Measurements from ENCODE around the gene PKP2. TPM values are rescaled to one million over a fixed set of nuclear protein-coding genes. Genes with fewer than 3 reads are reported as not detected.

Gene PKP2
- total and polyA plus RNA-seq, 4 donors, result 0.91 to 10.4 (median 3.8) TPM

- ATAC-seq (ENCODE audit: insufficient read depth, low FRiP score), result no peak
- H3K4me1 ChIP-seq (ENCODE audit: control insufficient read depth in 5 of 5, insufficient read depth in 5 of 5, low read length in 5 of 5), result peaks cover 0 to 19% (median 7%) of the 10 kb centered on the region in 5 donors
- no peak overlapping the region for H3K27ac ChIP-seq (ENCODE audit: low read depth in 1 of 2, low read length in 1 of 2)
- H3K4me3 ChIP-seq, result no peak overlapping the region
- DNase-seq, result no peak
- H3K9me3 ChIP-seq (ENCODE audit: control insufficient read depth in 4 of 4, insufficient read depth in 3 of 4, low read length in 3 of 4), result no peaks in the 10 kb centered on the region
- no peaks in the 10 kb centered on the region for H3K36me3 ChIP-seq (ENCODE audit: control insufficient read depth in 4 of 4, insufficient read depth in 4 of 4, low read length in 4 of 4)
- 56 to 81% methylated on average over 5 of the region's 5 CpGs for WGBS, 2 donors
- H3K9ac ChIP-seq (ENCODE audit: insufficient read depth in 1 of 2, low read length in 2 of 2), result no peak overlapping the region
- H3K27me3 ChIP-seq (ENCODE audit: control insufficient read depth in 3 of 3, insufficient read depth in 3 of 3, low read length in 2 of 3), result peaks cover 0 to 24% (median 0%) of the 10 kb centered on the region in 3 donors
- no peak for TF ChIP-seq CTCF (IDR thresholded peaks at IDR 0.05; ENCODE audit: control extremely low read depth, extremely low read depth)
Measured at GRCh38 chr12:32777159-32777558, 119.4 kb downstream of the PKP2 start.

- WGBS, 2 donors, result 75 to 81% methylated on average over 4 of the region's 4 CpGs
- H3K4me1 ChIP-seq (ENCODE audit: control insufficient read depth in 5 of 5, insufficient read depth in 5 of 5, low read length in 5 of 5), result peaks cover 0 to 19% (median 7%) of the 10 kb centered on the region in 5 donors
- no peak overlapping the region for H3K27ac ChIP-seq (ENCODE audit: low read depth in 1 of 2, low read length in 1 of 2)
- ATAC-seq (ENCODE audit: insufficient read depth, low FRiP score) (no peak), DNase-seq (no peak)
- peaks cover 0 to 24% (median 0%) of the 10 kb centered on the region in 3 donors for H3K27me3 ChIP-seq (ENCODE audit: control insufficient read depth in 3 of 3, insufficient read depth in 3 of 3, low read length in 2 of 3)
- no peak overlapping the region for H3K4me3 ChIP-seq
- H3K9me3 ChIP-seq (ENCODE audit: control insufficient read depth in 4 of 4, insufficient read depth in 3 of 4, low read length in 3 of 4), result no peaks in the 10 kb centered on the region
- no peak overlapping the region for H3K9ac ChIP-seq (ENCODE audit: insufficient read depth in 1 of 2, low read length in 2 of 2)
- no peaks in the 10 kb centered on the region for H3K36me3 ChIP-seq (ENCODE audit: control insufficient read depth in 4 of 4, insufficient read depth in 4 of 4, low read length in 4 of 4)
- TF ChIP-seq CTCF (IDR thresholded peaks at IDR 0.05; ENCODE audit: control extremely low read depth, extremely low read depth), result no peak
Measured at GRCh38 chr12:32776258-32776657, 120.3 kb downstream of the PKP2 start.

GRCh38 chr12:32773691-32774090 is 122.9 kb downstream of the PKP2 start:
- H3K27me3 ChIP-seq (ENCODE audit: control insufficient read depth in 3 of 3, insufficient read depth in 3 of 3, low read length in 2 of 3), result peaks cover 0 to 25% (median 0%) of the 10 kb centered on the region in 3 donors
- no peak overlapping the region for H3K27ac ChIP-seq (ENCODE audit: low read depth in 1 of 2, low read length in 1 of 2)
- ATAC-seq (ENCODE audit: insufficient read depth, low FRiP score), result no peak
- no peaks in the 10 kb centered on the region for H3K36me3 ChIP-seq (ENCODE audit: control insufficient read depth in 4 of 4, insufficient read depth in 4 of 4, low read length in 4 of 4)
- H3K4me1 ChIP-seq (ENCODE audit: control insufficient read depth in 5 of 5, insufficient read depth in 5 of 5, low read length in 5 of 5), result peaks cover 0 to 21% (median 0%) of the 10 kb centered on the region in 5 donors
- H3K9ac ChIP-seq (ENCODE audit: insufficient read depth in 1 of 2, low read length in 2 of 2), result no peak overlapping the region
- TF ChIP-seq CTCF (IDR thresholded peaks at IDR 0.05; ENCODE audit: control extremely low read depth, extremely low read depth), result no peak
- no peaks in the 10 kb centered on the region for H3K9me3 ChIP-seq (ENCODE audit: control insufficient read depth in 4 of 4, insufficient read depth in 3 of 4, low read length in 3 of 4)
- H3K4me3 ChIP-seq, result no peak overlapping the region
- WGBS, 2 donors, result 58 to 73% methylated on average over 6 of the region's 6 CpGs
- DNase-seq, result no peak

GRCh38 chr12:32770141-32770540 is 126.4 kb downstream of the PKP2 start:
- TF ChIP-seq CTCF (IDR thresholded peaks at IDR 0.05; ENCODE audit: control extremely low read depth, extremely low read depth), result no peak
- peak in 2 of 3 donors; percentile 38 to 50 for DNase-seq
- Histone ChIP-seq H3K4me3 (no peak overlapping the region), H3K27ac (ENCODE audit: low read depth in 1 of 2, low read length in 1 of 2) (no peak overlapping the region), H3K9ac (ENCODE audit: insufficient read depth in 1 of 2, low read length in 2 of 2) (no peak overlapping the region), H3K27me3 (ENCODE audit: control insufficient read depth in 3 of 3, insufficient read depth in 3 of 3, low read length in 2 of 3) (peaks cover 0 to 25% (median 0%) of the 10 kb centered on the region in 3 donors), H3K36me3 (ENCODE audit: control insufficient read depth in 4 of 4, insufficient read depth in 4 of 4, low read length in 4 of 4) (no peaks in the 10 kb centered on the region), H3K4me1 (ENCODE audit: control insufficient read depth in 5 of 5, insufficient read depth in 5 of 5, low read length in 5 of 5) (peaks cover 0 to 36% (median 0%) of the 10 kb centered on the region in 5 donors), H3K9me3 (ENCODE audit: control insufficient read depth in 4 of 4, insufficient read depth in 3 of 4, low read length in 3 of 4) (no peaks in the 10 kb centered on the region)
- no peak for ATAC-seq (ENCODE audit: insufficient read depth, low FRiP score)
- WGBS, 2 donors, result 67 to 81% methylated on average over 1 of the region's 1 CpG
